HepG2 (cell line): Measurements from ENCODE around the gene CARTPT. TPM values are rescaled to one million over a fixed set of nuclear protein-coding genes. Genes with fewer than 3 reads are reported as not detected.

Experiments used
- EP300 ChIP-seq, 3 experiments: sonication (generic) in 1 of 3; formaldehyde crosslinking in 1 of 3; IDR thresholded peaks; 2 replicates each; pipeline versions ENCODE4 v1.5.1 to v1.6.1; 2011 to 2020; ENCODE audit warnings: low read depth in 2 of 3, low read length in 2 of 3, borderline replicate concordance in 1 of 3, improper control_type of control experiment in 1 of 3, mild to moderate bottlenecking in 1 of 3, missing genetic modification reagents in 1 of 3, moderate library complexity in 1 of 3
- FOXJ3 ChIP-seq: sonication (generic); formaldehyde crosslinking; IDR thresholded peaks from 2 replicates; pipeline ENCODE4 v1.4.0; 2020; ENCODE audit warnings: missing genetic modification reagents, mild to moderate bottlenecking, borderline replicate concordance
- HNF4G ChIP-seq, 2 experiments: sonication (generic) in 1 of 2; formaldehyde crosslinking in 1 of 2; IDR thresholded peaks; 2 replicates each; pipeline versions ENCODE4 v1.4.0 to v1.6.1; 2011 to 2020; ENCODE audit warnings: borderline replicate concordance in 2 of 2, low read depth in 2 of 2, mild to moderate bottlenecking in 2 of 2, low read length in 1 of 2, missing genetic modification reagents in 1 of 2, moderate library complexity in 1 of 2
- HOXA3 ChIP-seq: sonication (generic); formaldehyde crosslinking; IDR thresholded peaks from 2 replicates; pipeline ENCODE4 v1.5.0; 2020; ENCODE audit warnings: missing genetic modification reagents
- NR2F2 ChIP-seq: IDR thresholded peaks from 2 replicates; pipeline ENCODE4 v1.6.1; 2012; ENCODE audit warnings: low read depth, inconsistent platforms, borderline replicate concordance
- POLR2AphosphoS5 ChIP-seq: IDR thresholded peaks from 2 replicates; pipeline ENCODE4 v1.6.1; 2012; ENCODE audit warnings: low read depth, low read length
- SAP130 ChIP-seq: IDR thresholded peaks from 2 replicates; pipeline ENCODE4 v1.6.1; 2016; ENCODE audit warnings: low read depth
- SMC3 ChIP-seq: IDR thresholded peaks from 2 replicates; pipeline ENCODE4 v1.6.1; 2011; ENCODE audit warnings: low read length, improper control_type of control experiment
- SOX13 ChIP-seq, 3 experiments: fragments of 450-650 bp in 1 of 3; sonication (generic) in 1 of 3; formaldehyde crosslinking in 1 of 3; IDR thresholded peaks in 2 of 3; conservative IDR thresholded peaks in 1 of 3; 2 replicates each; pipeline versions ENCODE4 v1.5.0 to v1.6.1; 2016 to 2020; ENCODE audit warnings: antibody characterized with exemption in 1 of 3, mild to moderate bottlenecking in 1 of 3, missing compliant biosample characterization in 1 of 3, missing genetic modification reagents in 1 of 3, moderate library complexity in 1 of 3
- TEAD3 ChIP-seq: optimal IDR thresholded peaks from 2 replicates; pipeline ENCODE3; 2016; ENCODE audit warnings: borderline replicate concordance
- ZNF124 ChIP-seq: sonication (generic); formaldehyde crosslinking; IDR thresholded peaks from 2 replicates; pipeline ENCODE4 v1.4.0; 2020; ENCODE audit warnings: missing genetic modification reagents
- ZNF546 ChIP-seq: sonication (generic); formaldehyde crosslinking; conservative IDR thresholded peaks from 2 replicates; pipeline ENCODE4 v1.8.1; 2023; ENCODE audit warnings: mild to moderate bottlenecking, missing genetic modification reagents
- polyA plus RNA-seq, 8 experiments: library from polyadenylated mRNA; depleted of rRNA in 3 of 8; stranded (reverse) in 7 of 8; unstranded in 1 of 8; fragments of >200 nt; fragmentation: Illumina TruSeq in 4 of 8; extraction: Trizol in 4 of 8; gene quantifications; 2 replicates each; pipeline versions ENCODE4 v1.2.1 to v1.2.3, GENCODE V29; 2011 to 2016; ENCODE audit warnings: low read depth in 4 of 8, missing spikeins in 1 of 8, mixed read lengths in 1 of 8; ENCODE audit not compliant: insufficient read depth in 1 of 8
- total RNA-seq, 5 experiments: library from RNA; depleted of rRNA; stranded (reverse); fragments of >200 nt; fragmentation: Illumina TruSeq; extraction: Trizol; gene quantifications; 2 replicates each; pipeline ENCODE4 v1.2.3, GENCODE V29; 2016; ENCODE audit warnings: low read depth in 1 of 5
- TF ChIP-seq, protein P1 (sequence below): sonication (generic); formaldehyde crosslinking; IDR thresholded peaks from 2 replicates; pipeline ENCODE4 v1.4.0; 2020; ENCODE audit warnings: missing genetic modification reagents
- TF ChIP-seq, protein P2 (sequence below): sonication (generic); formaldehyde crosslinking; IDR thresholded peaks from 2 replicates; pipeline ENCODE4 v1.4.0; 2020; ENCODE audit warnings: missing genetic modification reagents, borderline replicate concordance
- TF ChIP-seq, protein P3 (sequence below): IDR thresholded peaks from 2 replicates; pipeline ENCODE4 v1.6.1; 2012; ENCODE audit warnings: inconsistent platforms
- TF ChIP-seq, protein P4 (sequence below): sonication (generic); formaldehyde crosslinking; IDR thresholded peaks from 2 replicates; pipeline ENCODE4 v1.8.1; 2022; ENCODE audit warnings: low read depth, mild to moderate bottlenecking, missing genetic modification reagents

The CARTPT gene
- total and polyA plus RNA-seq, 2 of the 13 experiments (the other 11 are each of a cell fraction or from before 2014, with no cell fraction given) = not detected

DNA sequence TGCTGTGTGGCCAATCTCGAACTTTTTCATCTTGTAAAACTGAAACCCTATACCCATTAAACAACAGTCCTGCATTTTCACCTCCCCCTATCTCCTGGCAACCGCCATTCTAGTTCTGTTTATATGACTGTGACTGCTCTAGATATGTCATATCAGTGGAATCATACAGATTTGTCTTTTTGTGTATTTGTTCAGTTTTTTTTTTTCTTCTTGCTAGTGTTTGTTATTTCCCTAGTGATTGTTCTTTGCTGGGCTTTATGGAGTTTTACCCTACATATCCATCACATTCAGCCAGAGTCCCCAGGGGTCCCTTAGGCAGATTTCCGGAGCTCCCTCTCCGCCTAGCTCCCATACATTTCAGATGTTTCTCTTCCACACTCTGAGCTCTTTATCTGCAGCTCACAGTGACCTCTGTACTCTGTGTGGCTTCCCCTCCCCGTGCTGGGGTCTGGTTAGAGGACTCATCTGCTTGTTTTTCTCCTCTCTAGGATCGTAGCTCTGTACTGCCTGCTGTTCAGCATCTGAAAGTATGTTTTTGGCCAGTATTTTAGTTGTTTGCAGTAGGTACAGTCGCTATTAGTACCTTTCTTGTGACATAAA lies 25.1 kb upstream of the CARTPT start (continued):
- TF ChIP-seq, protein P1, sequence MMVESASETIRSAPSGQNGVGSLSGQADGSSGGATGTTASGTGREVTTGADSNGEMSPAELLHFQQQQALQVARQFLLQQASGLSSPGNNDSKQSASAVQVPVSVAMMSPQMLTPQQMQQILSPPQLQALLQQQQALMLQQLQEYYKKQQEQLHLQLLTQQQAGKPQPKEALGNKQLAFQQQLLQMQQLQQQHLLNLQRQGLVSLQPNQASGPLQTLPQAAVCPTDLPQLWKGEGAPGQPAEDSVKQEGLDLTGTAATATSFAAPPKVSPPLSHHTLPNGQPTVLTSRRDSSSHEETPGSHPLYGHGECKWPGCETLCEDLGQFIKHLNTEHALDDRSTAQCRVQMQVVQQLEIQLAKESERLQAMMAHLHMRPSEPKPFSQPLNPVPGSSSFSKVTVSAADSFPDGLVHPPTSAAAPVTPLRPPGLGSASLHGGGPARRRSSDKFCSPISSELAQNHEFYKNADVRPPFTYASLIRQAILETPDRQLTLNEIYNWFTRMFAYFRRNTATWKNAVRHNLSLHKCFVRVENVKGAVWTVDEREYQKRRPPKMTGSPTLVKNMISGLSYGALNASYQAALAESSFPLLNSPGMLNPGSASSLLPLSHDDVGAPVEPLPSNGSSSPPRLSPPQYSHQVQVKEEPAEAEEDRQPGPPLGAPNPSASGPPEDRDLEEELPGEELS = peak; percentile 39; the same call in 1 of the 2 replicates
- TF ChIP-seq, protein P2, sequence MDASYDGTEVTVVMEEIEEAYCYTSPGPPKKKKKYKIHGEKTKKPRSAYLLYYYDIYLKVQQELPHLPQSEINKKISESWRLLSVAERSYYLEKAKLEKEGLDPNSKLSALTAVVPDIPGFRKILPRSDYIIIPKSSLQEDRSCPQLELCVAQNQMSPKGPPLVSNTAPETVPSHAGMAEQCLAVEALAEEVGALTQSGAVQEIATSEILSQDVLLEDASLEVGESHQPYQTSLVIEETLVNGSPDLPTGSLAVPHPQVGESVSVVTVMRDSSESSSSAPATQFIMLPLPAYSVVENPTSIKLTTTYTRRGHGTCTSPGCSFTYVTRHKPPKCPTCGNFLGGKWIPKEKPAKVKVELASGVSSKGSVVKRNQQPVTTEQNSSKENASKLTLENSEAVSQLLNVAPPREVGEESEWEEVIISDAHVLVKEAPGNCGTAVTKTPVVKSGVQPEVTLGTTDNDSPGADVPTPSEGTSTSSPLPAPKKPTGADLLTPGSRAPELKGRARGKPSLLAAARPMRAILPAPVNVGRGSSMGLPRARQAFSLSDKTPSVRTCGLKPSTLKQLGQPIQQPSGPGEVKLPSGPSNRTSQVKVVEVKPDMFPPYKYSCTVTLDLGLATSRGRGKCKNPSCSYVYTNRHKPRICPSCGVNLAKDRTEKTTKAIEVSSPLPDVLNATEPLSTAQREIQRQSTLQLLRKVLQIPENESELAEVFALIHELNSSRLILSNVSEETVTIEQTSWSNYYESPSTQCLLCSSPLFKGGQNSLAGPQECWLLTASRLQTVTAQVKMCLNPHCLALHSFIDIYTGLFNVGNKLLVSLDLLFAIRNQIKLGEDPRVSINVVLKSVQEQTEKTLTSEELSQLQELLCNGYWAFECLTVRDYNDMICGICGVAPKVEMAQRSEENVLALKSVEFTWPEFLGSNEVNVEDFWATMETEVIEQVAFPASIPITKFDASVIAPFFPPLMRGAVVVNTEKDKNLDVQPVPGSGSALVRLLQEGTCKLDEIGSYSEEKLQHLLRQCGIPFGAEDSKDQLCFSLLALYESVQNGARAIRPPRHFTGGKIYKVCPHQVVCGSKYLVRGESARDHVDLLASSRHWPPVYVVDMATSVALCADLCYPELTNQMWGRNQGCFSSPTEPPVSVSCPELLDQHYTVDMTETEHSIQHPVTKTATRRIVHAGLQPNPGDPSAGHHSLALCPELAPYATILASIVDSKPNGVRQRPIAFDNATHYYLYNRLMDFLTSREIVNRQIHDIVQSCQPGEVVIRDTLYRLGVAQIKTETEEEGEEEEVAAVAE (CRISPR knock-in tag) = 0 out of 2 replicates have a peak, but pooled peaks have one; percentile 42
- TF ChIP-seq SMC3 = no peak
- TF ChIP-seq FOXJ3 (CRISPR knock-in tag) = peak; percentile 44; the same call in 1 of the 2 replicates
- TF ChIP-seq, protein P3, sequence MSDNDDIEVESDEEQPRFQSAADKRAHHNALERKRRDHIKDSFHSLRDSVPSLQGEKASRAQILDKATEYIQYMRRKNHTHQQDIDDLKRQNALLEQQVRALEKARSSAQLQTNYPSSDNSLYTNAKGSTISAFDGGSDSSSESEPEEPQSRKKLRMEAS = peak; percentile 34; the same call in 1 of the 2 replicates
- TF ChIP-seq TEAD3 = peak; percentile 42
- TF ChIP-seq EP300 (IDR thresholded peaks at IDR 0.05; ENCODE audit: low read depth in 2 of 2, low read length in 2 of 2) = peak in 1 of 2 experiments; percentile 49; a peak in 1 of 4 replicates
- TF ChIP-seq EP300 (CRISPR knock-in tag; IDR thresholded peaks at IDR 0.05; ENCODE audit: borderline replicate concordance) = no peak
- peak; percentile 93 for TF ChIP-seq HNF4G (IDR thresholded peaks at IDR 0.05; ENCODE audit: borderline replicate concordance, low read depth, low read length)
- peak; percentile 75; the same call in 1 of the 2 replicates for TF ChIP-seq HNF4G (CRISPR knock-in tag; IDR thresholded peaks at IDR 0.05; ENCODE audit: borderline replicate concordance, low read depth)
- peak; percentile 69 for TF ChIP-seq SAP130 (CRISPR knock-in tag)
- no peak for TF ChIP-seq SOX13 (IDR thresholded peaks at IDR 0.05)
- TF ChIP-seq SOX13 (CRISPR knock-in tag; conservative IDR thresholded peaks at IDR 0.05 in 1 of 2, IDR thresholded peaks at IDR 0.05 in 1 of 2) = 0 out of 4 replicates have a peak, but pooled peaks of 1 of the 2 experiments have one; percentile 40
- TF ChIP-seq, protein P4, sequence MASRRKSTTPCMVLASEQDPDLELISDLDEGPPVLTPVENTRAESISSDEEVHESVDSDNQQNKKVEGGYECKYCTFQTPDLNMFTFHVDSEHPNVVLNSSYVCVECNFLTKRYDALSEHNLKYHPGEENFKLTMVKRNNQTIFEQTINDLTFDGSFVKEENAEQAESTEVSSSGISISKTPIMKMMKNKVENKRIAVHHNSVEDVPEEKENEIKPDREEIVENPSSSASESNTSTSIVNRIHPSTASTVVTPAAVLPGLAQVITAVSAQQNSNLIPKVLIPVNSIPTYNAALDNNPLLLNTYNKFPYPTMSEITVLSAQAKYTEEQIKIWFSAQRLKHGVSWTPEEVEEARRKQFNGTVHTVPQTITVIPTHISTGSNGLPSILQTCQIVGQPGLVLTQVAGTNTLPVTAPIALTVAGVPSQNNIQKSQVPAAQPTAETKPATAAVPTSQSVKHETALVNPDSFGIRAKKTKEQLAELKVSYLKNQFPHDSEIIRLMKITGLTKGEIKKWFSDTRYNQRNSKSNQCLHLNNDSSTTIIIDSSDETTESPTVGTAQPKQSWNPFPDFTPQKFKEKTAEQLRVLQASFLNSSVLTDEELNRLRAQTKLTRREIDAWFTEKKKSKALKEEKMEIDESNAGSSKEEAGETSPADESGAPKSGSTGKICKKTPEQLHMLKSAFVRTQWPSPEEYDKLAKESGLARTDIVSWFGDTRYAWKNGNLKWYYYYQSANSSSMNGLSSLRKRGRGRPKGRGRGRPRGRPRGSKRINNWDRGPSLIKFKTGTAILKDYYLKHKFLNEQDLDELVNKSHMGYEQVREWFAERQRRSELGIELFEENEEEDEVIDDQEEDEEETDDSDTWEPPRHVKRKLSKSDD (CRISPR knock-in tag) = no peak
- no peak for TF ChIP-seq NR2F2
- peak; percentile 70 for TF ChIP-seq POLR2AphosphoS5
- TF ChIP-seq HOXA3 (CRISPR knock-in tag) = peak; percentile 42; the same call in 1 of the 2 replicates
- TF ChIP-seq ZNF546 (CRISPR knock-in tag) = no peak
- peak; percentile 63; the same call in 1 of the 2 replicates for TF ChIP-seq ZNF124
